ENCODE results near the gene SLC10A3. TPM values are rescaled to one million over a fixed set of nuclear protein-coding genes. Genes with fewer than 3 reads are reported as not detected.

Gene SLC10A3
- total RNA-seq, 1 donor from 2014 or later = 66.2 TPM

GRCh38 chrX:154495472-154495922, 5.1 kb upstream of the SLC10A3 start:
- no peak for DNase-seq (ENCODE audit: low spot score in 2 of 2)
- H3K36me3 ChIP-seq = no peaks in the 10 kb centered on the region
- H3K4me1 ChIP-seq = no peaks in the 10 kb centered on the region
- H3K9me3 ChIP-seq = no peaks in the 10 kb centered on the region
- H3K27me3 ChIP-seq = no peaks in the 10 kb centered on the region
- no peak for TF ChIP-seq CTCF (IDR thresholded peaks at IDR 0.05)
- H3K27ac ChIP-seq = no peak overlapping the region
- intact Hi-C loops (cut with DNase I) = no loop called here
- H3K4me3 ChIP-seq = no peak overlapping the region

- Histone ChIP-seq H3K27me3 (no peaks in the 10 kb centered on the region), H3K4me1 (no peaks in the 10 kb centered on the region), H3K4me3 (no peak overlapping the region), H3K36me3 (no peaks in the 10 kb centered on the region), H3K27ac (no peak overlapping the region), H3K9me3 (no peaks in the 10 kb centered on the region)
- no peak for DNase-seq (ENCODE audit: low spot score in 2 of 2)
- TF ChIP-seq CTCF (IDR thresholded peaks at IDR 0.05) = no peak
- intact Hi-C loops (cut with DNase I) = no loop called here
Measured at GRCh38 chrX:154494715-154495114, 4.3 kb upstream of the SLC10A3 start.

GRCh38 chrX:154490021-154490413, 412 bp downstream of the SLC10A3 start:
- DNase-seq (ENCODE audit: low spot score in 2 of 2) = no peak
- peak overlapping the region; percentile 88 to 97 for H3K27ac ChIP-seq
- no peaks in the 10 kb centered on the region for H3K27me3 ChIP-seq
- no peaks in the 10 kb centered on the region for H3K9me3 ChIP-seq
- intact Hi-C loops (cut with DNase I) = loop anchor here (1.0 kb wide), 1 partner anchor 26 kb away; the partner anchor contains the start of gene FAM3A
- peaks cover 0 to 8% of the 10 kb centered on the region in 2 donors for H3K4me1 ChIP-seq
- no peak for TF ChIP-seq CTCF (IDR thresholded peaks at IDR 0.05)
- peaks cover 0 to 6% of the 10 kb centered on the region in 2 donors for H3K36me3 ChIP-seq
- H3K4me3 ChIP-seq = peak overlapping the region; percentile 64 to 94

- peak overlapping the region in 1 of 2 donors; percentile 94 for H3K4me3 ChIP-seq
- H3K27ac ChIP-seq = peak overlapping the region; percentile 88 to 97
- no peaks in the 10 kb centered on the region for H3K9me3 ChIP-seq
- intact Hi-C loops (cut with DNase I) = loop anchor here (5.0 kb wide), 1 partner anchor 43 kb away; no protein-coding TSS in a partner anchor
- peaks cover 0 to 11% of the 10 kb centered on the region in 2 donors for H3K4me1 ChIP-seq
- DNase-seq (ENCODE audit: low spot score in 2 of 2) = no peak
- no peaks in the 10 kb centered on the region for H3K27me3 ChIP-seq
- H3K36me3 ChIP-seq = peaks cover 0 to 6% of the 10 kb centered on the region in 2 donors
- TF ChIP-seq CTCF (IDR thresholded peaks at IDR 0.05) = no peak
Measured at GRCh38 chrX:154489182-154489581, 1.2 kb downstream of the SLC10A3 start.

- no peak overlapping the region for H3K4me3 ChIP-seq
- peak overlapping the region; percentile 88 to 97 for H3K27ac ChIP-seq
- no peak for DNase-seq (ENCODE audit: low spot score in 2 of 2)
- no peaks in the 10 kb centered on the region for H3K9me3 ChIP-seq
- intact Hi-C loops (cut with DNase I) = loop anchor here (5.0 kb wide), 1 partner anchor 44 kb away; no protein-coding TSS in a partner anchor
- no peaks in the 10 kb centered on the region for H3K27me3 ChIP-seq
- H3K36me3 ChIP-seq = peaks cover 0 to 6% of the 10 kb centered on the region in 2 donors
- no peak for TF ChIP-seq CTCF (IDR thresholded peaks at IDR 0.05)
- H3K4me1 ChIP-seq = peaks cover 0 to 11% of the 10 kb centered on the region in 2 donors
Measured at GRCh38 chrX:154488336-154489075, 1.9 kb downstream of the SLC10A3 start.

Data from ascending aorta (tissue), 2 donors.